Left cardiac atrium (tissue), 4 donors: ENCODE results near the gene NEK7. TPM values are rescaled to one million over a fixed set of nuclear protein-coding genes. Genes with fewer than 3 reads are reported as not detected.

Experiments
- ATAC-seq, 2 donors: fragments of 200-7000 bp; cut with Tn5 transposase; one replicate each; pipeline ENCODE4 v1.9.1; 2020; ENCODE audit warnings: mild to moderate bottlenecking in 2 of 2, moderate library complexity in 2 of 2
- DNase-seq: peaks from one replicate; pipeline ENCODE4 v3.0.0-alpha.2; 2020
- intact Hi-C, 2 donors: fragments of 100-400 bp; cut with DNase I; formaldehyde crosslinking; loops; one replicate each; pipeline versions ENCODE4 v1.14.1 to v1.15.1; 2022 to 2023
- total RNA-seq, 2 donors: library from RNA; stranded (reverse); fragmentation: NEBNext Ultra II Directional; extraction: Animal tissue kit (Norgen Biotek cat#: 25700); gene quantifications; one replicate each; pipeline ENCODE4 v1.2.1, GENCODE V29; 2021
- donor health status: DM: no; HTN: yes; CAD: no.
- donor health status: DM: no; HTN: yes; CAD: no; lungs with severe emphysema.
- donor health status: DM: yes; HTN: yes; CAD: no.
- donor health status: Dilated cardiomyopathy.

NEK7 gene
- total RNA-seq, 2 donors from 2014 or later = 155 TPM

DNA sequence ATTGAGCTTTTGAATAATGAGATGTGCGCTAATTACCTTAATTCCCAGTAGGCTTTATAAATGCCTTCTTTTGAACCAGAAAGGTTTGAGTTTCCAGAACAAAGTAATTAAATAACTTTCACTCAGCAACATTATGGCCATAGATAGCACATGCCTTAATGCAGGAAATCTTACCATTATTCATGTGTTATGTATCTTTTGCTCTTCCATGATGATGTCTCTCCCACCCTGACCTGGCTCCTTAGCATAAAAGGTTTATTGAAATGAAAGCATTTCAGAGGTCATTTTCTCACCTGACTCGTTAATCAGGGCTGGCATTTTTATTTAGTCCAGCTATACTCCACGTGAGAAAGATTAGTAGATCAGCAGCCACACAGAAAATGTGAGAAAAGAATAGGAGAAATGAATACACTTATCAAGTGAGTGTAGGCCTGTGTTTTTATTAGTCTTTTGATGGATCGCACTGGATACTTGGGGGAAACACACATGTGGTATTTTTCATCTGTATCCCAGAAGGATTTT, 203.5 kb downstream of the NEK7 start:
- no peak for ATAC-seq
- DNase-seq = no peak
- intact Hi-C loops = no loop called here

DNA sequence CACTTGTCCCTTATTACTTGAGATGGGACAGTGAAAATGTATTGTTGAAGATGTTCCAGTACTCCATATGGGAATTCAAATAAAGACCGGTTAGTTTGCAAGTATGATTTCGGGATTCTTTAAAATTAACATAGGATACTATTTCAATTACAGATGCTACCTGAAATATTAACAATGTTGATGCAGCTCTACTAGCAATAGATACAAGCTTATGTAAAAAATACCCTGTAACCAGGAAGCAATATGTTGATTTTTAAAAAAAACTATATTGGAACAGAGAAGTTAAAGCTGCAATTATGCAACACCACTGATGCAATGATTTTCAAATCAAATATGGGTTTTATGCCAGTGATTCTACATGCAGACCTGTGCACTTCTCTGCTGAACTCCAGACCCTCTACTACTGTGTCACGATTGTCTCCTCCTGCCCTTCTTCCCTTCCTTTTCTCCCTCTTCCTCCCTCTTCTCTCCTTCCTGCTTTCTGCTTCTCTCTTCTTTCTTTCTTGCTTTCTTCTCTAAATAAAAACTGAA, 204.5 kb downstream of the NEK7 start:
- ATAC-seq = no peak
- no peak for DNase-seq
- intact Hi-C loops = no loop called here

DNA sequence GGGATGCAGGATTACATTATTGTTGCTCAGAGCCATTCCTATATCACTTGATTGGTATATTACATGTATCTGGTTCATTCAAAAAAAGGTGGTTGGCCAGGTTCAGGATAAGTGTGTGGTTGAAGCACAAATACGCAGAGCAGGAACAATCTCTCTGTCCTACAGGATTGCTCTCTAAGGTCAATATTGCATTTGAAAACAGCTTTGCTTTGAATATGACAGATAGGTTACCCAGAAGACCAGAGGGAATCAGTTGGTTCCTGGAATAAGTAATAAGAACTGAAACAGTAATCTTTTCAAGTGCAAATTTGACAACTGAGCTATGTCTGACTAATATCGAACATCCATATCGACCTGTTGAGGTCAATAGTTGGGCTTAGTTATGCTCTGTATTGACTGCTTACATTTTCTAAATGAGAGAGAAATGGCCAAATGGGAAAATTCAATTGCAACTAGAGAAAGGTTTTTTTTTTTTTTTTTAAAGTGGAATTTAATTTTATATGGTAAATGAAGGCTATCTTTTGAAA, 206.9 kb downstream of the NEK7 start:
- DNase-seq (no peak), ATAC-seq (no peak)
- intact Hi-C loops = no loop called here

GRCh38 chr1:198364471-198364870, 207.7 kb downstream of the NEK7 start:
- ATAC-seq (no peak), DNase-seq (no peak)
- intact Hi-C loops = no loop called here

GRCh38 chr1:198367296-198367695, 210.5 kb downstream of the NEK7 start:
- no peak for ATAC-seq
- no peak for DNase-seq
- intact Hi-C loops = no loop called here

- DNase-seq = no peak
- intact Hi-C loops = no loop called here
Measured at GRCh38 chr1:198370996-198371395, 214.2 kb downstream of the NEK7 start.

More at GRCh38 chr1:198370996-198371395, 214.2 kb downstream of the NEK7 start:
- no peak for ATAC-seq

Other genes with a start within 250 kb of the NEK7 start
- gene LHX9, start 239.6 kb upstream of the NEK7 start, total RNA-seq = under 1 TPM; 0.26 to 0.74 TPM